ENCODE measurements around the gene AMT.

The AMT gene

GRCh38 chr3:49387721-49388120 lies 34.6 kb downstream of the AMT start:
- DNase-seq, result no peak

GRCh38 chr3:49386056-49386756 lies 36.1 kb downstream of the AMT start:
- DNase-seq, result no peak

GRCh38 chr3:49385617-49386016 lies 36.7 kb downstream of the AMT start:
- no peak for DNase-seq

- DNase-seq, result no peak
Measured at GRCh38 chr3:49383387-49383786, 38.9 kb downstream of the AMT start.

GRCh38 chr3:49378249-49378895 lies 43.9 kb downstream of the AMT start:
- no peak for DNase-seq

- DNase-seq, result peak; percentile 61
Measured at GRCh38 chr3:49377483-49377882, 44.8 kb downstream of the AMT start.

- DNase-seq, result no peak
Measured at GRCh38 chr3:49371946-49372345, 50.3 kb downstream of the AMT start.

- no peak for DNase-seq
Measured at GRCh38 chr3:49370585-49371290, 51.5 kb downstream of the AMT start.
